BLaER1 (cell line): Measurements from ENCODE around the gene PIAS4.
"Not testable (repeated sequence)": the region's sequence is repeated elsewhere in the genome, so short reads cannot be mapped to it uniquely, and the experiment has no call there.

Experiments
- H3K27ac ChIP-seq: shearing (Covaris generic); formaldehyde crosslinking; 2 replicates; pipeline ENCODE4 v1.8.1; 2022
- H3K27me3 ChIP-seq: shearing (Covaris generic); formaldehyde crosslinking; 2 replicates; pipeline ENCODE4 v1.8.1; 2022
- H3K36me3 ChIP-seq: shearing (Covaris generic); formaldehyde crosslinking; 2 replicates; pipeline ENCODE4 v1.8.1; 2022
- H3K4me1 ChIP-seq: shearing (Covaris generic); formaldehyde crosslinking; 2 replicates; pipeline ENCODE4 v1.8.1; 2022
- H3K4me2 ChIP-seq: shearing (Covaris generic); formaldehyde crosslinking; 2 replicates; pipeline ENCODE4 v1.8.1; 2022
- H3K4me3 ChIP-seq: shearing (Covaris generic); formaldehyde crosslinking; 2 replicates; pipeline ENCODE4 v1.8.1; 2022
- H3K9ac ChIP-seq: shearing (Covaris generic); formaldehyde crosslinking; 2 replicates; pipeline ENCODE4 v1.8.1; 2022
- H3K9me3 ChIP-seq: shearing (Covaris generic); formaldehyde crosslinking; 2 replicates; pipeline ENCODE4 v1.8.1; 2022
- H4K20me1 ChIP-seq: shearing (Covaris generic); formaldehyde crosslinking; 2 replicates; pipeline ENCODE4 v1.8.1; 2022
- Cebpa-rat ChIP-seq: shearing (Covaris generic); IDR thresholded peaks from 2 replicates; pipeline ENCODE4 v1.8.1; 2022

PIAS4 gene, protein sequence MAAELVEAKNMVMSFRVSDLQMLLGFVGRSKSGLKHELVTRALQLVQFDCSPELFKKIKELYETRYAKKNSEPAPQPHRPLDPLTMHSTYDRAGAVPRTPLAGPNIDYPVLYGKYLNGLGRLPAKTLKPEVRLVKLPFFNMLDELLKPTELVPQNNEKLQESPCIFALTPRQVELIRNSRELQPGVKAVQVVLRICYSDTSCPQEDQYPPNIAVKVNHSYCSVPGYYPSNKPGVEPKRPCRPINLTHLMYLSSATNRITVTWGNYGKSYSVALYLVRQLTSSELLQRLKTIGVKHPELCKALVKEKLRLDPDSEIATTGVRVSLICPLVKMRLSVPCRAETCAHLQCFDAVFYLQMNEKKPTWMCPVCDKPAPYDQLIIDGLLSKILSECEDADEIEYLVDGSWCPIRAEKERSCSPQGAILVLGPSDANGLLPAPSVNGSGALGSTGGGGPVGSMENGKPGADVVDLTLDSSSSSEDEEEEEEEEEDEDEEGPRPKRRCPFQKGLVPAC

DNA sequence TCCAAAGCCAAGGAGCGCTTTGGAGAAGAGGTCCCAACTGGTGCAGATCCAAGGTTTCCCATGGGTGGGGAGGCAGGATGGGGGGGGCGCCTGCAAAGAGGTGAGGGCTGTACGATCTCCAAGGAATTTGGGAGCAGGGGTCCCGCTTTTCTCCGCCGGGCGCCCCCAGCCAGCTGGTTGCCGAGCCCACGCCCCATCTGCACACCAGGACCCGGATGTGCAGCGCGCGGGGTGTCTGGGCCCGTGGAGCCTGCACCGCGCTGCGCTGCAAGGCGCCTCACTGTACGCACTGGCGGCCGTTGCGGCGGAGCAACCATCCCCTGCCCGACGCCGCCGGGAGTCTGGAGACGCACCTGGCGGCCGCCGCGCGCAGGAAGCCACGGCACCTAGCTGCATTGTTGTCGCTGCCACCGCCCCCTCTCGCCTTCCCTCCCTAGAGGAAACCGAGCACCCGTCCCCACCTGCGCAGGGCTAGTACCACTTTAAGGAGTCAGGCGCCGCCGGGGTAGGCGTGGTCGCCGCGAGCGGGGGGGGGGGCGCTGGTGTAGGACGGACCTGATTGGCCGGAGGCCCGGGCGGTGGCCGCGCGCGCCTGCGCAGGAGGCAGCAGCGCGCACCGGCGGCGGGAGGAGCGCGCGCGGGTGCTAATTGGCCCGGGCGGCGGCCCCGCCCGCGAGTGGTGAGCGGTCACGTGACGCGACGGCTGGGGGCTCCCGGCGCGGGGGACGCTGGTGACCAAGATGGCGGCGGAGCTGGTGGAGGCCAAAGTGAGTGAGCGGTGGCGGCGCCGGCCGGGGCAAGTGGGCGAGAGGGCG lies at the start of gene PIAS4:
PIAS4 (plus strand) TSS at position 716 of the 815 bp plus-strand sequence; CDS start at position 741, 25 bp downstream.
- H3K9ac ChIP-seq: peak within 1 kb of the TSS; percentile 84
- no peak for TF ChIP-seq Cebpa-rat
- H4K20me1 ChIP-seq: peaks cover 41% of the 10 kb centered on the region
- H3K4me3 ChIP-seq: peak within 1 kb of the TSS; percentile 91
- H3K36me3 ChIP-seq: peaks cover 26% of the 10 kb centered on the region
- peak within 1 kb of the TSS; percentile 86 for H3K27ac ChIP-seq
- H3K9me3 ChIP-seq: no peaks in the 10 kb centered on the region
- H3K27me3 ChIP-seq: no peaks in the 10 kb centered on the region
- peak within 1 kb of the TSS; percentile 99 for H3K4me2 ChIP-seq
- H3K4me1 ChIP-seq: peaks cover 39% of the 10 kb centered on the region

DNA sequence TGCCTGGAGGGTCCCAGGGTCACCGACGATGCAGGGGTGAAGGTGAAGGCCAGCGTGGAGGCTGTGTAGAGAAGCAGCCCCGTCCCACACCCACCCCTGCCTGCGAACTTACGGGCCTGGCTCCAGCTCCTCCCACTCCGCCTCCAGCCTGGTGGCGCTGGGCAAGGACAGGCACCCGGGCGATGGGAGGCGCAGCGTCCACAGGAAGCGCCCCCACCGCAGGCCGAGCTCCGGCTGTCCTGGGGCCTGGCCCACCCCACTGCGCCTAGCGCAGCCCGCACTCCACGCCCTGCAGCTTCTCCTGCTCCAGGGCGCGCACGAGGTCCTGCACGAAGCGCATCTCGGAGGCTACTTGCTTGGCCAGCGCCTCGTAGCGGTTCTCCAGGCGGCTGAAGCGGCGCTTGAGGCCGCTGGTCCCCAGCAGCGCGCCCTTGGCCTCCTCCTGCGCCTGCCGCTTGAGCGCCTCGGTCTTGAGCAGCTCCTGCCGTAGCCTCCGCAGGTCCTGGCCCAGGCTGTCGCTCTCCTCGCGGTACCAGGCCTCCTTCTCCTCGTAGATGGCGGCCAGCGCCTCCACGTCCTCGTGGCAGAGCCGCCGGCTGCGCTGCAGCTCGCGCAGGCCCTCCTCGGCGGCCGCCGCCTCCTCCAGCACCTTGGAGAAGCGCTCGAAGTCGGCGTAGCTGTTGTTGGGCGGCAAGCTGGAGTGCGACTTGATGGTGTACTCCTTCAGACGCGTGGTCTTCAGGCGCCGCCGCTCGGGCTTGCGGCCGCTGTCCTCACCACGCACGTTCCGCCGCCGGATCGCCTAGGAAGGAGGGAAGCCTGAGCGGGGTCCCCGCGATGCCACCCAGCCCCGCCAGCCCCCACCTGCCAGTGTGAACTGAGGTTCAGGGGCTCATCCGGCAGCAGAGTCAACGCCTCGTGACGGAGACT lies 48.4 kb upstream of the PIAS4 start:
- H3K4me3 ChIP-seq: no peak overlapping the region
- H3K9me3 ChIP-seq: no peaks in the 10 kb centered on the region
- peaks cover 94% of the 10 kb centered on the region for H3K36me3 ChIP-seq
- no peak for TF ChIP-seq Cebpa-rat
- H3K27ac ChIP-seq: no peak overlapping the region
- H4K20me1 ChIP-seq: peaks cover 28% of the 10 kb centered on the region
- no peaks in the 10 kb centered on the region for H3K27me3 ChIP-seq
- H3K4me2 ChIP-seq: no peak overlapping the region
- H3K9ac ChIP-seq: no peak overlapping the region
- peaks cover 7% of the 10 kb centered on the region; the same call in 1 of the 2 replicates for H3K4me1 ChIP-seq

DNA sequence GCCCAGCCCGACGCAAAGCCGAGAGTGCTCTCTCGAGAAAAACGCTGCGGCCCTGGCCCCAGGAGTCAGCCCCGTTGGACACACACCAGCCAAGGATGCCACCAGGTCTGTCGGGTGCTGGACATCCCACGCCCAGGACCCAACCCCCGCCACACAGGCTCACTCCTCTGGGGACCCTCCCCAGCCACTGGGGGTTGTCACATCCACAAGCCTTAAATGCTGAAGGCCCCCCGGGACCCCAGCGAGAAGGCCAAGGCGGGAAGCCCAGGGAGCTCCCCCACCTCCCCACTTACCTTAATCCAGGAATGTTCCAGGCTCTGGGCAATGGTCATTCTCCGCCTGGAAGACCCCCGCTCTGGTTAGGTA lies 47.8 kb upstream of the PIAS4 start:
- peaks cover 7% of the 10 kb centered on the region; the same call in 1 of the 2 replicates for H3K4me1 ChIP-seq
- H3K4me3 ChIP-seq: no peak overlapping the region
- H3K27me3 ChIP-seq: no peaks in the 10 kb centered on the region
- no peak overlapping the region for H3K27ac ChIP-seq
- peaks cover 98% of the 10 kb centered on the region for H3K36me3 ChIP-seq
- H3K9ac ChIP-seq: no peak overlapping the region
- H4K20me1 ChIP-seq: peaks cover 29% of the 10 kb centered on the region
- no peaks in the 10 kb centered on the region for H3K9me3 ChIP-seq
- no peak for TF ChIP-seq Cebpa-rat
- no peak overlapping the region for H3K4me2 ChIP-seq

DNA sequence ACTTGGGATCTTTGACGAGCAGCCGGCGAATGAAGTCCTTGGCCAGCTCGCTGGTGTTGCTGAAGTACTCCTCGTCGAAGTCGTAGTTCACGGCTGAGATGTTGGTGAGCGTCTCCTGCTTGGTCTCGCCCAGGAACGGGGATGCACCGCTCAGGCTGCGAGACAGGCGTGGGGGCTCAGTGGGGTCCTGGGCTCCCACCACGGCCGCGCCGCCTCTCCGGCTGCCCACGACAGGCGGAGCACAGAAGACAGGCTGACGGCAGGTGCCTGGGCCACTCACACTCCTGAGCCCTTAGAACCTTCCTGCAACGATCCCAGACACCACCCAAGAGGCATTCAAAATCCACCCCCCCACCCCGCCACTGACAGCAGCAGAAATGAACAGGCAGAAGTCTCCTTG lies 46.5 kb upstream of the PIAS4 start:
- Histone ChIP-seq H3K4me1 (peaks cover 7% of the 10 kb centered on the region; the same call in 1 of the 2 replicates), H3K4me3 (no peak overlapping the region), H4K20me1 (peaks cover 42% of the 10 kb centered on the region), H3K36me3 (peaks cover 98% of the 10 kb centered on the region), H3K4me2 (no peak overlapping the region), H3K9me3 (no peaks in the 10 kb centered on the region), H3K9ac (no peak overlapping the region), H3K27ac (no peak overlapping the region), H3K27me3 (no peaks in the 10 kb centered on the region)
- no peak for TF ChIP-seq Cebpa-rat

DNA sequence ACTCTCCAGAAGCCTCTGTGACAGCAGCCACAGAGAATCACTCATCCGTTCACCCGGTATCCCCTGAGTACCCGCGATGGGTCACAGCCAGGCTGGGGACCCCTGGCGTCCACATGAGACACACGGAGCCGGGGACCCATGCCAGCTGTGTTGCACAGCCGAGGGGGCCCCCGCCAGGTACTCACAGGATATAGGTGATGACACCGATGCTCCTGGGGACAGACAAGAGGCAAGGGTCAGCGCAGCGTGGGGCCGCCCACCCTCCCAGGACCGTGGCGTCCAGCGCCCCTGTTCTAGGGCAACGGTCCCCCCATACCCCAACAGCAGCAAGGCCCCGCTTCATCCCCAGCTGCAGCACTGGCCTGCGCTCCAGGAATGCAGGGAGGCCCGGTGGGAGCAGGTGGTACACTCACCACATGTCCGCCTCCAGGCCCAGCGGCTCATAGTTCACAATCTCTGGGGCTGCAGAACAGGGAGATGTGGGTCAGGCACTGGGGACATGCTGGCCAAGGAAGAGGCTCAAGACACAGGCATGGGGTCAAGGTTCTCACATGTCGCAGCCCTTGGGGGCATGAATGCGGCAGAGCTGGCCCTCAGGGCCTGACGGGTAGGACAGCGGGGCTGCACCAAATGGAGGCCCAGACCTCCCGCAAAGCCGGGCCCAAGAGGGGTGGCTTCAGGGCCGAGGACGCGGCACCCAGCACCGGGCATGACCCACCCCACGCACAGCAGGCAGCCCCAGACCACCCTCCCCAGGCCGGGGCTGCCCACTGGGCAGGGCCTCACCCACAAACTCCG lies 43.9 kb upstream of the PIAS4 start:
- Histone ChIP-seq H4K20me1 (peaks cover 52% of the 10 kb centered on the region), H3K4me2 (no peak overlapping the region), H3K9ac (no peak overlapping the region), H3K36me3 (peaks cover 98% of the 10 kb centered on the region), H3K9me3 (no peaks in the 10 kb centered on the region), H3K4me1 (peaks cover 7% of the 10 kb centered on the region), H3K27me3 (no peaks in the 10 kb centered on the region), H3K27ac (no peak overlapping the region), H3K4me3 (no peak overlapping the region)
- no peak for TF ChIP-seq Cebpa-rat

DNA sequence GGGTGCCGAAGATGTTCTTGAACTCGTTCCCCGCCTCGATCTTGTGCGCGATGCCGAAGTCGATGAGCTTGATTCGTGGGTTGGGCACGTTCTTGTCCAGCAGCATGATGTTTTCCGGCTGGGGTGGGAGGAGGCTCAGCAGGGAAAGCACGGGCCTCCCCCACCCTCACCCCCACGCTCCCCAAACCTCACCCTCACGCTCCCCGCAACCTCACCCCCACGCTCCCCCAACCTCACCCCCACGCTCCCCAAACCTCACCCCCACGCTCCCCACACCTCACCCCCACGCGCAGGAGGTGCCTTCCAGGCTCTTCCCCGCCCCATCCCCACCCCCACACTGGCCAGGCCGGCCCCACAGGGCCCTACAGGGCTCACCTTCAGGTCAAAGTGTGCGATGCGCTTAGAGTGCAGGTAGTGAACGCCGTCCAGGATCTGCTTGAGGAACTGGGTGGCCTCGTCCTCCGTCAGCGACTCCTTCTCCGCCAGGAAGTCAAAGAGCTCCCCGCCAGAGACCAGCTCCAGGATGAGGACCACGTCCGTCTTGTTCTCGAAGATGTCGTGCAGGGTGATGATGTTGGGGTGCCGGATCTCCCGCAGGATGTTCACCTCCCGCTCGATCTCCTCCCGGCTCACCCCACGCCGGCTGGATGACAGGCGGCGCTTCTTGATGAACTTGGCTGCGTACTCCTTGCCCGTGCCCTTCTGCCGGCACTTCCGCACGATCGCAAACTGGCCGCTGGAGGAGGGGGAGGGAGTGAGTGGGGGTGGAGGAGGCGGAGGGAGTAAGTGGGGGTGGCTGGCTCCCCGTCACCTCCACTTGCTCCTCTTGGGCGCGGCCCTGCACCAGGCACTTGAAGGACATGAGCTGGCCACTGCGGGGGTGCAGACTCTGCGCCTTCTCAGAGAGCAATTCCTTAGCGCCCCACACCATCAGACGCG lies 43.0 kb upstream of the PIAS4 start:
- H3K4me3 ChIP-seq: no peak overlapping the region
- TF ChIP-seq Cebpa-rat: no peak
- peaks cover 61% of the 10 kb centered on the region for H4K20me1 ChIP-seq
- H3K9ac ChIP-seq: no peak overlapping the region
- peaks cover 16% of the 10 kb centered on the region for H3K4me1 ChIP-seq
- H3K27ac ChIP-seq: no peak overlapping the region
- H3K27me3 ChIP-seq: no peaks in the 10 kb centered on the region
- peaks cover 96% of the 10 kb centered on the region for H3K36me3 ChIP-seq
- H3K4me2 ChIP-seq: no peak overlapping the region
- no peaks in the 10 kb centered on the region for H3K9me3 ChIP-seq

DNA sequence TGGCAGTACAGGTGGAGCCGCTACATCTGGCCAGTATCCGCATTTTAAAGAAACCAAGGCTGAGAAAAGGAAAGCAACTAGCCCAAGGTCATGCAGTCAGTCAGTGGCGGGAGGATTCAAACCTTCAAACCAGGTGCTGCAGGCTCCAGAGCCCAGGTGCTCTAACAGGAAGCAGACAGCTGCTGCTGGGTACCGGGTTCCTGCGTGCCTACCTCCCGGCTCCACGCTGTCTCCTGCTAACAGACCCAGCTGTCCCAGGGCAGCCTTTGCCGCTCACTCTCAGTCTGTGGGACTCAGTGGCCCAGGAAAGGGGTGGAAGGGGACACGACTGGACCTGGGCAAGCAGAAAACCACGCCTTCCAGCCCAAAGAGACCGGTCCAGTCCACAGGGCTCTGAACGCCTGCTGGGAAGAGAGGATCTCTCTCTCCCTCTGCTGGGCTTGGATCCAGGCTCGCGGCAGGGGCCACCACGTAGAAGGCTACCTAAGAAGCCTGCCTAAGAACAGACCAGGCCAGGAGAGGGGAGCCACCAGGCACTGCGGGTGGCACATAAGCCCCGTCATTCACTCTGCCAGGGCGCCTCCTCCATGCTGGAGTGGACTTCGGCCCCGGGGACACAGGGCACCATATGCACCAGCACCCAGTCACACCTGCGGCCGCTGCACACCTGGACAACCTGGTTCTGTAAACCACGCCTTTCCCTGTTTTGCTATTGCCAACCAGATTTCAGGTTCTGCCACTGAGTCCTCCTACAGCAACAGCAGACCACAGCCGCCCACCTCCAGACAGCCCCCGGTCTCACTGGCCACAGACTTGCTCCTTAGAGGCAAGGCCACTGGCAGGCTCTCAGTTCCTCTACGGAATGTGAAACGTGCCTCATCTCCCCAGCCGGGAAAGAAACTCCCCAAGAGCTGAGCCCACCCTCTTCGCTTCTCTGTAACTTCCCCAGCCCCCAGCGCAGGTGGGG lies 41.2 kb upstream of the PIAS4 start:
- Histone ChIP-seq H3K36me3 (peaks cover 80% of the 10 kb centered on the region), H3K4me3 (no peak overlapping the region), H3K9me3 (no peaks in the 10 kb centered on the region), H4K20me1 (peaks cover 76% of the 10 kb centered on the region), H3K27me3 (no peaks in the 10 kb centered on the region), H3K9ac (no peak overlapping the region), H3K27ac (no peak overlapping the region), H3K4me1 (peaks cover 25% of the 10 kb centered on the region), H3K4me2 (no peak overlapping the region)
- TF ChIP-seq Cebpa-rat: no peak

DNA sequence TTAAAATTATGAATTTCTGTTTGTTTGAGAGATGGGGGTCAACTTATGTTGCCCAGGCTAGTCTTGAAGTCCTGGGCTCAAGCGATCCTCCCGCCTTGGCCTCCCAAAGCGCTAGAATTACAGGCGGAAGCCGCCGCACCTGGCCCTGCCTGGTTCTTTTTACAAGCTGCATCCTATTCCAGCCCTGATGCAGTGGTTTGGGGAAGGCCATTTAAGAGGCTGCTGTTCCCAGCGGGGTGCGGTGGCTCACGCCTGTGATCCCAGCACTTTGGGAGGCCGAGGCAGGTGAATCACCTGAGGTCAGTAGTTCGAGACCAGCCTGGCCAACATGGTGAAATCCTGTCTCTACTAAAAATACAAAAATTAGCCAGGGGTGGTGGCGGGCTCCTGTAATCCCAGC lies 39.6 kb upstream of the PIAS4 start:
- Histone ChIP-seq H4K20me1 (peaks cover 91% of the 10 kb centered on the region), H3K4me1 (peaks cover 32% of the 10 kb centered on the region), H3K36me3 (peaks cover 70% of the 10 kb centered on the region)
- H3K9ac ChIP-seq, H3K9me3 ChIP-seq, H3K27me3 ChIP-seq, H3K4me3 ChIP-seq, H3K27ac ChIP-seq, H3K4me2 ChIP-seq: not testable (repeated sequence)
